Fibroblast of skin of left quadriceps (primary cell): ENCODE data around the gene LDB3.

Source experiments
- DNase-seq, 2 experiments: peaks; one replicate each; pipeline ENCODE4 v3.0.0-alpha.2; 2013; ENCODE audit warnings: low read depth in 2 of 2

Gene LDB3

GRCh38 chr10:86664341-86665217, 3.7 kb upstream of the LDB3 start:
- DNase-seq: no peak

- DNase-seq: no peak
Observed at GRCh38 chr10:86665218-86665607, 3.1 kb upstream of the LDB3 start.

- no peak for DNase-seq
Observed at GRCh38 chr10:86665868-86666267, 2.4 kb upstream of the LDB3 start.

- DNase-seq: no peak
Observed at GRCh38 chr10:86666538-86666937, 1.8 kb upstream of the LDB3 start.

DNA sequence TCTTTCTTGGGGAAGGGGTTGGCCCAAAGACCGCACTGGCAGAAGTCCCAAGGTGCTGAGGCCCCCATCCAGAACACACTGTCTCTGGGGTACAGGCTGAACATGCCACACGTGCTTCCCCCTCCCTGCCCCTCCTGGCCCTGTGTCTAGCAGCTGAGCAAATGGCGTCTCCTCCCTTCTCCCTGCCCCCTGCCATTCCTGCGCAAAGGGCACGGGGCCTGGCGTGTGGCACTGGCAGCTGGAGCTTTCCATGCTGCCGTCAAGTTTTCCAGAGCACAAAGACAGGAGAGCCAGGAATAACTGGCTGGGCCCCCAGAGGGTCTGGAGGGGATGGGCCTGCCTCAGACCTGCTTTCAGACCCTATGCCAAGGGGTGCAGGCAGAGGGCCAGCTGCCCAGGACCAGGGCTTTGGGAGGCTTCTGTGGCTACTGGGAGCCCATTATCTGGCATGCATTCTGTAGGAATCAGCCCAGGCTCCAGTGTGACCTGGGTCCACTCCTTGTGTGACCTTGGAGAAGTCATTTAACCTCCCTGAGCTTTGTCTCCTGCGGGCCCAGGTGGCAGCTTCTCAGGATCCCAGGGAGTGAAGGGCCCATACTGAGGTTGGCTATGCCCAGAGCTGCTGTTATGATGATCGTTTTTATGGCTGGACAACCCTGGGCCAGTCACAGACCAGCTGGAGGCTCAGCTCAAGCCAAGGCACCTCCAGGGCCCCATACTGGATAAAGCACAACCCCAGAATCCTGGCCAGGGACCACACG, 710 bp upstream of the LDB3 start:
- no peak for DNase-seq

DNA sequence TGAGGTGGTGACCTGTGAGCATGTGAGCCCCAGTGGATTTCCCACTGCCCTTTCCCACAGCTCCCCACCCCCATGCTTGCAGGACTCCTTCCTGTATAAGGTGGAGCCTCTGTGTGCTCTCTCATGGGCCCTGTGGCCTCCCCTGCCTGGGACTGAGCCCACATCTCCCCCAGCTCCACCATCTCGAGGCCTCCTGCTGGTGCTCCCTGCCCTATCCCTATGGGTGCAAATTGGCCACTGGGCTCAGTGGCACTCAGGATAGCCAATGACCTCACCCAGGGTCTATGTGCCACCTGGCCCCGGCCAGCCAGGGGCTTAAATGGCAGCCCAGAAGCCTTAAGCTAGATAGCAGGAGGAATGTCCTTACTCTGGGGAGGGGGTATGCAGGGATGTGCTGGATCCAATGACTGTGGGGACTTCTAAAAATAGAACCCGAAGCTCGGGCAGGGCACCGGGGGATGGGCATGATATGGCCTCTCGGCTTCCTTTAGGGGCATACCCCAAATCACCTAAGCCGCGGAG, 2.0 kb downstream of the LDB3 start:
- DNase-seq: no peak

DNA sequence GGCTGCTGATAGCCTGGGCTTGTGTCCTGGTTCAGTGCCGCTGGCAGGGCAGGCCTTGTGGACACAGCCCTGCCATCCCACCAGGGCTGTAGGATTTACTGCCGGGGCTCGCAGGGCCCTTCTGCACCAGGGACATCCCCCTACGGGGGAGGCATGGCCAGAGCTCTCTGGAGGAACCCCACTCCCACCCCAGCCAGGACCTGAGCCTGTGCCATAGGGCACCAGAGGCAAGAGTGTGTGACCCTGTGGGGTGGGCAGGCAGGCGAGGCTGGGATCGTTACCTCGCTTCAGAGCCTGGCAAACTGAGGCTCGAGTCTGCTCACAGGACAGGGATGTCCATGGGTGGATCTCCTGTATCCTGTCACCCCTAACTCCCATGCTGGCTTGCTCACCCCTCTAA, 2.6 kb downstream of the LDB3 start:
- DNase-seq: no peak

- DNase-seq: no peak
Observed at GRCh38 chr10:86671419-86671818, 3.1 kb downstream of the LDB3 start.

DNA sequence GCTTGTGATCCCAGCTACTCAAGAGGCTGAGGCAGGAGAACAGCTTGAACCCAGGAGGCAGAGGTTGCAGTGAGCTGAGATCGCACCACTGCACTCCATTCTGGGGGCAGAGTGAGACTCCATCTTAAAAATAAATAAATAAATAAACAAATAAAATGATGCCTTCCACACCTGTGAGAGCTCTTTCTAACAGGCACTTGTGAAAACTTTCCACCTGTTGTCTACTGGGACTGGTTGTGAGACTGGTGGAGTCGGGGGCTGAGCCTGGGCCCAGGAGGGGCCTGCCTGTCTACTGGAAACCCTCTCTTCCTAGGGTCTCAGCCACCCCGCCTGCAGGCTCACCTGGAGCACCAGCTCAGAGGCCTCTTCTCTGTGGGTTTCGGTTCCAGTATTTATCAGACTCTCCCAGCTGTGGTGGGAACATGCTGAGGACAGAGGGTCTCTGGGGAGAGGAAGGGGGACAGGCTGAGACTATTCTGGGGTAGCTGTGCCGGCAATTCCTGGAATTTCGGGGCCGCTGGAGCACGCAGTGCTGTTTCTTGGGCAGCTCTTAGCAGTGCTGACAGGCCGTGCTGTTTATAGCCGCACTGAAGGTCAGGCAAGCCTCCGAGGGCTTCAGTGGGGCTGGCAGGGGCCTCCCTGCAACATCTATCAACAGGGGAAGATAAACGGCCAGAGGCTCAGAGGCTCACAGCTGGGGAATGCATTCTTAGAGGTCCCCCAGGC, 3.8 kb downstream of the LDB3 start:
- DNase-seq: no peak

DNA sequence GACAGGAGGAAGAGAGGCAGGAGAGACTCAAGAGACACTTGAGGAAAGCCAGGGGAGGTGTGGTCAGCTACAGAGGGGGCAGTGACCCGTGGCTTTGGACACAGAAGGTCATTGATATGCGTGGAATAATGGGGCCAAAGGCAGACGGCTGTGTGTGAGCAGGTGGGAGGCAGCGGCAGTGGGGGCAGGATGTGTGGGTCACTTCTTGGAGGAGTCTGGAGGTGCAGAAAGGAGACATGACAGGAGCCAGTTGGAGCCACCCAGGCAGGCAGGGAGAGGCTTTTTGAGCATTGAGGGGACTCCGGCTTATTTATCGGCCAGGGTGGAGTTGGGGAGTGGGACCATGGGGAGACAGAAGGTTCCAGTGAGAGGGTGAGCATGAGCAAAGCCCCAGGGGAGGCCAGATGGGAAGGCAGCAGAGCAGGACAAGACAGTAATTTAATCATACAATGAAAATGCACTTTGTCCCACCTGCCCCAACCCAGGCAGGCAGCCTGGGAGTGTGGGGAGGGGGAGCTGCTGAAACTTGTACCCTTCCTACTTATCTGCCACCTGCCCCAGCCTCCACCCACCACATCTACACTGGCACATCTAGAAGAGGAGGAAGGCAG, 5.0 kb downstream of the LDB3 start:
- DNase-seq: no peak

DNA sequence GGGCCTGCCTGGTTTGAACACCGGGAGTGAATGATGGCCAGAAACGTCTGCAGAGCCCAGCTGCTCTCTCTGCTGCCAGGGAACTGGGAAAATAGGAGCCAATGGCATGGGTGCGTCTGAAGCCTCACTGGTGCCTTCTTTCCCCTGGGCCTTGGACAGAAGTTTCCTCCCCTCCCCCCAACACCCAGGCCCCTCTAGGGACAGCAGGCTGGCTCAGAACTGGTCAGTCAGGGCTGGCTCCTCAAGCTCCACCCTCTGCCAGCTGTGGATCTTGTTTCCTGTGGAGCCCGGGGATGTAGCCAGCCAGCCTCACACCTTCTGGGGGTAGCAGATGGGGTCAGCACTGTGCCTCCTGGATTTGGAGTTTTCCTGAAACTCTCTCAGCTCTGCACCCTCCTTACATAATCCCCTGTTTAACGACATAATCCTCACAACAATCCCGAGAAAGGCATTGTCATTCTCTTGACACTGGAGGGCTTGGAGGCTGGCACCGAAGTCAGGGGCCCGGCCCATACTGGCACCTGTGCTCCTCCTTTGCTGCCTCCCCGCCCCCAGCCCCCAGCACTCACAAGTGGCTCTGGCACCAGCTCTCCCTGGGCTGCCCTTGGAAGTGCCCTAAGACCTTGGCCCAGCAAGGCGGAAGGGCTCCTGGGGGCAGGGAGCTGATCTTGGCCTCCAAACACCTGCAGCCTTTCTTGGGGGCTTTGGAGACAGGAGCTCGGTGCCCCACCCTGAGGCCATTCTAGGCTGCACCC, 5.7 kb downstream of the LDB3 start:
- no peak for DNase-seq

DNA sequence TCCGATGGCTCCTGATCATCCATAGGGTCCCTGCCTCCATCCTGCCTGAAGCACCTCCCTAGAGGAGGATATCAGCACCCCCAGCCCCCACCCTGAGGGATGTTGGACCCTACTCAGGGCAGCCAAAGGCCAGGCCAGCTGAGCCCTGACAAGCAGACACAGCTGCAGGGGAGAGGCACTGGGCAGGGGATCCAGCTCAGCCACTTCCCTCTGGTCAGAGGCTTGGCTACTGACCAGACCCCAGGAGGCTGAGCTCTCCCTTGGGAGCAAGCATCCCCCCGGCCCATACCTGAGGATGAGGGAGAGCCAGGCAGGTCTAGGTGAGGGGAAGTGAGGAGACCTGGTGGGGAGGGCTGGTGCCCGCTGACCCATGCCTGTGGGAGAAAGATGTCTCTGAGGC, 6.6 kb downstream of the LDB3 start:
- no peak for DNase-seq

DNA sequence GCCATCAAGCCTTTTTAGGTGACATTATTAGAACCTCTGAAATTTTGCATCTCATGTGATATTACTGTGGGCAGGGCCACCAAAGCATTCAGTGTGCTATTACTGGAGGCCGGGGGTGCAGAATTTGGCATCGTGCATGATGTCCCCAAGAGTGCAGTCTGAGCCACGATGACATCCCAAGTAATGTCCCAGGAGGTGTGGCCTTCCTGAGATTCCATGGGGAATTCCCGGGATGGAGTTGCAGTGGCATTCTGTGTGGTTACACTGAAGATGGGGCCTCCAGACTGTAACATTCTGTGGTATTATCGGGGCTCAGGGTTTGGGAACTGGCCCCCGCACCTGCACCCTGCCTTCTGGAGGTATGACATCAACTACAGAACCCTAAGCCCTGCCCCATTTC, 9.1 kb downstream of the LDB3 start:
- no peak for DNase-seq

GRCh38 chr10:86678999-86679792, 10.9 kb downstream of the LDB3 start:
- DNase-seq: no peak

DNA sequence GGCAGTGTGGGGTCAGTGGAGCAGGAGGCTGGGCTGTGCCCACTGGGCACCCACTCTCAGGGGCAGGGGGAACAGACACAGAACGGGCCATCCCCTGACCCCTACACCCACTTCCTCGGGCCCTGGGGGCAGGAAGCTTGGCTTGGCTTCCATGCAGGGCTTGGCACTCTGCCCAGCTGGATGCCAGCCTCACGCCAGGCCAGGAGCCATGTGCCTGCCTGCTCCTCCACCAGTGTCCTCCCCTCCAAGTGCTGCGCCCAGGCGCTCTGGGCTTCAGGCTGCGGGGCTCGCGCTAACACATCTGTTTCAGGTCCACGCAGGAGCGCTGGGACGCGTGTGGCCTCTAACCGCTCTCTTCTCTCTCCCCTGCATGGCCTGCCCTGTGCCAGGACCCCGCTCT, 12.7 kb downstream of the LDB3 start:
- DNase-seq: no peak

- no peak for DNase-seq
Observed at GRCh38 chr10:86681722-86682386, 13.5 kb downstream of the LDB3 start.

- no peak for DNase-seq
Observed at GRCh38 chr10:86682675-86683074, 14.4 kb downstream of the LDB3 start.

- DNase-seq: no peak
Observed at GRCh38 chr10:86684331-86685097, 16.2 kb downstream of the LDB3 start.

DNA sequence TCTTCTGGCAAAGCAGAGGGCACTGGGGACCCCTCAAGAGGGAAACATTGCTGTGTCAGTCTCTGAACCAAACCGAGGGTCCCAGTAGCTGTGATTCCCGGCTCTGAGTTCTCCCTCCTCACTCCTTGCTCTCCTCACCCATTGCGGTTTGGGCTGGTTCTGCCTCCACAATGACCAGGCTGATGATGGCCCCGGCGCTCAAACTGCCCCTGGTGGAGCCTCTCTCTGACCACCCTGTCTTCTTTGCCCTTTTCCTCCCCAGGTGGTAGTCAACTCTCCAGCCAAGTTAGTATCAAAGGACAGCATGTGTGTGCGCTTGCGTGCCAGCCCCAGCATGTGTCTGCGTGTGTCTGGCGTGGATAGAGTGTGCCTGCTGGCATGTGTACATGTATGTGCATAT, 17.1 kb downstream of the LDB3 start:
- DNase-seq: no peak
